ENCODE measurements around the gene ACOX2. TPM values are rescaled to one million over a fixed set of nuclear protein-coding genes. Genes with fewer than 3 reads are reported as not detected.

Gene ACOX2
- total RNA-seq, 1 donor from 2014 or later = 0.98 TPM

DNA sequence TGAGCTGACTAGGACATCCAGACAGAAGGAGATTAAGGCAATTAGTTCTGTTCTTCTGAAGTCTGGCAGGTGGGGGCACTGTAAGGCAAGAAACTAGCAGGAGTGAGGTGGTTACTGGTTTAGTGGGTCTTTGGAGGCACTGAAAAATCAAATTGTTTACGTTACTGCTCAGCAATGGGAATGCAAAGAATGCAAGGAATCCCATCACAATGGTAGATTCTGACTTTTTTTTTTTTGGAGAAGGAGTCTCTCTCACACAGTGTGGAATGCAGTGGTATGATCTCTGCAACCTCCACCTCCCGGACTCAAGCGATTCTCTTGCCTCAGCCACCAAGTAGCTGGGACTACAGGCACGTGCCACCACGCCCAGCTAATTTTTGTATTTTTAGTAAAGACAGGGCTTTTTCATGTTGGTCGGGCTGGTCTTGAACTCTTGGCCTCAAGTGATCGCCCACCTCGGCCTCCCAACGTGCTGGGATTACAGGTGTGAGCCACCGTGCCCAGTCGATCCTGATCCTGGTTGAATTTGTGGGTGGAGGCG is 23.9 kb upstream of the ACOX2 start:
- no peaks in the 10 kb centered on the region for H3K9me3 Mint-ChIP-seq
- no peak for DNase-seq (ENCODE audit: low read depth, low spot score)
- peaks cover 5% of the 10 kb centered on the region for H3K4me1 Mint-ChIP-seq
- H3K36me3 Mint-ChIP-seq (ENCODE audit: low read depth) = no peaks in the 10 kb centered on the region
- peaks cover 4% of the 10 kb centered on the region for H3K27me3 Mint-ChIP-seq (ENCODE audit: low read depth)
- H3K27ac Mint-ChIP-seq (ENCODE audit: unreplicated experiment) = peak overlapping the region; percentile 12
- peak overlapping the region; percentile 24 for H3K4me3 Mint-ChIP-seq
- TF ChIP-seq, protein P1, sequence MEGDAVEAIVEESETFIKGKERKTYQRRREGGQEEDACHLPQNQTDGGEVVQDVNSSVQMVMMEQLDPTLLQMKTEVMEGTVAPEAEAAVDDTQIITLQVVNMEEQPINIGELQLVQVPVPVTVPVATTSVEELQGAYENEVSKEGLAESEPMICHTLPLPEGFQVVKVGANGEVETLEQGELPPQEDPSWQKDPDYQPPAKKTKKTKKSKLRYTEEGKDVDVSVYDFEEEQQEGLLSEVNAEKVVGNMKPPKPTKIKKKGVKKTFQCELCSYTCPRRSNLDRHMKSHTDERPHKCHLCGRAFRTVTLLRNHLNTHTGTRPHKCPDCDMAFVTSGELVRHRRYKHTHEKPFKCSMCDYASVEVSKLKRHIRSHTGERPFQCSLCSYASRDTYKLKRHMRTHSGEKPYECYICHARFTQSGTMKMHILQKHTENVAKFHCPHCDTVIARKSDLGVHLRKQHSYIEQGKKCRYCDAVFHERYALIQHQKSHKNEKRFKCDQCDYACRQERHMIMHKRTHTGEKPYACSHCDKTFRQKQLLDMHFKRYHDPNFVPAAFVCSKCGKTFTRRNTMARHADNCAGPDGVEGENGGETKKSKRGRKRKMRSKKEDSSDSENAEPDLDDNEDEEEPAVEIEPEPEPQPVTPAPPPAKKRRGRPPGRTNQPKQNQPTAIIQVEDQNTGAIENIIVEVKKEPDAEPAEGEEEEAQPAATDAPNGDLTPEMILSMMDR (conservative IDR thresholded peaks at IDR 0.05) = peak; percentile 67

DNA sequence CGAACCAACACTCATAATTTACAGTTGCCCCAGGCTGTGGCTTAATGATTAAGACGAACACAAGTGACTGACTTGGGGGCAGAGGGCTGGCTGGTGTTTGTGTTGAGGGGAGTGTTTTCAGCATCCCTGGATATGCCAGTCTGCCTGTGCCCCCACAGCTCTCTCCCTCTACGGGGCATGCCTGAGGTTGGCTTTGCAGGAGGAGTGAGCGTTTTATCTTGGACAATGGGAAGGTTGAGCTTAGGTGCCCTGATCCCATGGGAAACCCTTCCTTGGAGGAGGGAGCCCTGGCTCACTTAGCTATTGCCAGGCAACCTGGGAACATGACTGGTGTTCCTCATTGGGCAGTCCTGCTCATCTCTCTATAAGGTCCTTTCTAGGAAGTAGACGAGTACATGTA is 22.6 kb upstream of the ACOX2 start:
- H3K9me3 Mint-ChIP-seq = no peaks in the 10 kb centered on the region
- no peak overlapping the region for H3K4me3 Mint-ChIP-seq
- H3K27me3 Mint-ChIP-seq (ENCODE audit: low read depth) = peaks cover 4% of the 10 kb centered on the region
- no peak for DNase-seq (ENCODE audit: low read depth, low spot score)
- TF ChIP-seq, protein P1 (conservative IDR thresholded peaks at IDR 0.05) = no peak
- no peaks in the 10 kb centered on the region for H3K36me3 Mint-ChIP-seq (ENCODE audit: low read depth)
- no peak overlapping the region for H3K27ac Mint-ChIP-seq (ENCODE audit: unreplicated experiment)
- H3K4me1 Mint-ChIP-seq = peaks cover 5% of the 10 kb centered on the region

DNA sequence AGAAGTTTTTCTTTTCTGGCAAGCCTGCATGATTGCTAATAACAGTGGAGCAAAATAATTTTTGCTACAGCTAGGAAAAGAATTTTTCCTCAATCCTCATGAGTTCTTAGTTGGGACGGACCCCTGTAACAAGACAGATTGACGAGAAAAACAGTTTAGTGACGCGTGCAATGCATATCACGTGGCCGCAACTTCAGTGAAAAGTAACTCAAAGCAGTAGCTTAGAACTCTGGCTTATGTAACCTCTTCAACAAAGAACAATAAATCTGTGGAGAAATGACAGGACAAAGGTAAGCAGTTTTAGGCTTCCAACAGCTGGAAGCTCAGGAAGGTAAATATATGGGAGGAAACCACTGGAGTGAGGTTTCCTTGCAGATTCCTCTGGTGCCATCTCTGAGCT is 20.5 kb upstream of the ACOX2 start:
- no peaks in the 10 kb centered on the region for H3K9me3 Mint-ChIP-seq
- no peak overlapping the region for H3K27ac Mint-ChIP-seq (ENCODE audit: unreplicated experiment)

DNA sequence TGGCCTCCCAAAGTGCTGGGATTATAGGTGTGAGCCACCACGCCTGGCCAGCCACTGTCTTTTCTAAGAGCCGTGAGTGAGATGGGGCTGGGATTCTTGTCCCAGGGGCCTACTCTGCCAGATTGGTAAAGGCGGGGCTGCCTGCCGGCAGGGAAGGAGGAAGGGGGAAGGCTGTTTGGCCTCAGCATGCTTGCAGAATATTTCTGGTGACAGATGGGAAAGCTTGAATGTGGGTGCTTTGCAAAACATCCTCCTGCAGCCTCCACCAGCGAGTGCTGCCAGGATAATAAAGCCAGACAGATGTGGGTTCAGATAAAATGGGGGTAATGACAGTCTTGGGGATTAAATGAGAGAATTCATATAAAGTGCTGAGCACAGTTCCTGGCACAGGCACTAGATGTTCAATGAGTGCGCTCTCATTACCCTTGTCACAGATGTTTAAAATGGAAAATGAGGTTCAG is 19.8 kb upstream of the ACOX2 start:
- no peak overlapping the region for H3K27ac Mint-ChIP-seq (ENCODE audit: unreplicated experiment)
- DNase-seq (ENCODE audit: low read depth, low spot score) = no peak
- no peak overlapping the region for H3K4me3 Mint-ChIP-seq
- TF ChIP-seq, protein P1 (conservative IDR thresholded peaks at IDR 0.05) = no peak
- H3K9me3 Mint-ChIP-seq = no peaks in the 10 kb centered on the region
- H3K27me3 Mint-ChIP-seq (ENCODE audit: low read depth) = no peaks in the 10 kb centered on the region
- peaks cover 4% of the 10 kb centered on the region for H3K36me3 Mint-ChIP-seq (ENCODE audit: low read depth)
- H3K4me1 Mint-ChIP-seq = peaks cover 5% of the 10 kb centered on the region

More for the DNA sequence above, 20.5 kb upstream of the ACOX2 start:
- Mint-ChIP-seq H3K27me3 (ENCODE audit: low read depth) (no peaks in the 10 kb centered on the region), H3K36me3 (ENCODE audit: low read depth) (no peaks in the 10 kb centered on the region), H3K4me1 (peaks cover 5% of the 10 kb centered on the region), H3K4me3 (no peak overlapping the region)
- DNase-seq (ENCODE audit: low read depth, low spot score) = no peak
- TF ChIP-seq, protein P1 (conservative IDR thresholded peaks at IDR 0.05) = no peak

DNA sequence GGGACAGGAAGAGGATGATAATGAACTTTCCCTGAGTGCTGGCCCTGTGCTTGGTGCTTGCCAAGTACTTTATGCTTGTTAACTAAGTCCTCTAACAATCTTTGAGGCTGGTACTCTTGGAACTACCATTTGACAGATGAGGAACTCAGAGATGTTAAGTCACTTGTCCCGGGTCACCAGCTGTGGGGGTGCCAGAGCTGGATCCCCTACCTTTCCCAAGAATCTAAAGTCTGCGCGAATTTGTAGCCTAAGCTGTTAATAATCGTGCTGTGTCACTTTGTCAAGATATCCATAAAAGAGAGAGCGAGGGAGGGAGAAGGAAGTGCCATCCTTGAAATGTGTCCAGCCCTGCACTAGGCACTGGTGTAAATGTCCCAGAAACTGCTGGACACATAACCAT is 19.0 kb upstream of the ACOX2 start:
- Mint-ChIP-seq H3K9me3 (peaks cover 3% of the 10 kb centered on the region), H3K4me1 (peaks cover 5% of the 10 kb centered on the region), H3K4me3 (no peak overlapping the region), H3K36me3 (ENCODE audit: low read depth) (peaks cover 7% of the 10 kb centered on the region), H3K27ac (ENCODE audit: unreplicated experiment) (no peak overlapping the region), H3K27me3 (ENCODE audit: low read depth) (no peaks in the 10 kb centered on the region)
- no peak for DNase-seq (ENCODE audit: low read depth, low spot score)
- TF ChIP-seq, protein P1 (conservative IDR thresholded peaks at IDR 0.05) = no peak
